Effector CD8-positive, alpha-beta T cell (primary cell): Measurements from ENCODE around the gene PCDH9.
"Not testable (repeated sequence)": the region's sequence is repeated elsewhere in the genome, so short reads cannot be mapped to it uniquely, and the experiment has no call there.

Experiments used
- DNase-seq: peaks from one replicate; lab custom pipeline; 2025; lab: John Stamatoyannopoulos, UW

The PCDH9 gene

DNA sequence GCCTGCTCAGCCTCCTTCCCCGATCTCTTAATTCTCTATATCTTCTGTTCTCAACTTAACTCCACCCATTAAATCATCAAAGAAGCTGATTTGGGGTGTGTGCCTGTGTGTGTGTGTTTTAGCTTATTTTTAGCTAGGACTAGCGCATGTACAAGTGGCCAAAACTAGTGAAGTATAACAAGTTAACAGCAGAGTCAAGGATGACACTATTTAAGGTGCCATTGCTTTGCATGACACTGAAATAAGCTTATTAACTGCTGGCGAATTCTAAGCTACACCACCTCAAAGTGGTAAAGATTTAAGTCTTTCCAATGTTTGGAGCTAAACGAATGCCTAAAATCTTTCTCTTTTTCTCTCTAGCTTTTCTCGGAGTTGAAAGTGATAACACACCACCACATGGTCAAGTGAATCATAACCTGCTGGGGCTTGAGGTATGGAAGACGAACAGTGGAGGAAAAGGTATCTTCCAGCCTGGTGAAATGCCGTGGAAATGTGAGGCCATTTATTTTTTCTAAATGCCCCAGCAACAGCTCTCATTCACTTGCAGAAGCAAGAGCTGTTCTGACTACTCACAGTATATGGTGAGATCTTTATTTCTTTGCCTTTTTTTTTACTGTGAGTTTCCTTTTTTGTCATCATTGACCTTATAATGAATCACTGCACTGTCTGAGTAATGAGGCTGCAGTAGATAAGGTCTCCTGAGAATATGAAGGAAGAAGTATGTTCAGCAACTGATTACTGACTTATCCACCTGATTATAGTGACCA is 570.3 kb downstream of the PCDH9 start:
- DNase-seq = no peak

DNA sequence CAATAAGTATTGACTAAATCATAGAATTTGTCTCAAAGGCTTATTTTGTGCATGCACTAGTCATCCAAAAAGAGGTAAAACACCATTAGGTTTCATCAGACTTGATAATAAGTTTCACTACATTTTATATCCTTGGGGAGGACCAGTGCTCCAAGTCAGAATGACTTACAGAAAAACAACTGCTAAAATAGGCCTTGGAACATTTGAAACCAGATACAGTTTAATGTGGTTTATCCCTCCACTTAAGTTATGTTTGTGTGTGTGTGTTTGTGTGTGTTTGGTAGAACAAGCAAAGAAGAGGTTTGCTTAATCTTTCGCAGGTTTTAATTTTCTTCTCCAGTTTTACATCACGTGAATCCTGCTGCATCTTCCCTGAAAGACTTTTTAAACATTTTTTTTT is 570.9 kb downstream of the PCDH9 start:
- no peak for DNase-seq

DNA sequence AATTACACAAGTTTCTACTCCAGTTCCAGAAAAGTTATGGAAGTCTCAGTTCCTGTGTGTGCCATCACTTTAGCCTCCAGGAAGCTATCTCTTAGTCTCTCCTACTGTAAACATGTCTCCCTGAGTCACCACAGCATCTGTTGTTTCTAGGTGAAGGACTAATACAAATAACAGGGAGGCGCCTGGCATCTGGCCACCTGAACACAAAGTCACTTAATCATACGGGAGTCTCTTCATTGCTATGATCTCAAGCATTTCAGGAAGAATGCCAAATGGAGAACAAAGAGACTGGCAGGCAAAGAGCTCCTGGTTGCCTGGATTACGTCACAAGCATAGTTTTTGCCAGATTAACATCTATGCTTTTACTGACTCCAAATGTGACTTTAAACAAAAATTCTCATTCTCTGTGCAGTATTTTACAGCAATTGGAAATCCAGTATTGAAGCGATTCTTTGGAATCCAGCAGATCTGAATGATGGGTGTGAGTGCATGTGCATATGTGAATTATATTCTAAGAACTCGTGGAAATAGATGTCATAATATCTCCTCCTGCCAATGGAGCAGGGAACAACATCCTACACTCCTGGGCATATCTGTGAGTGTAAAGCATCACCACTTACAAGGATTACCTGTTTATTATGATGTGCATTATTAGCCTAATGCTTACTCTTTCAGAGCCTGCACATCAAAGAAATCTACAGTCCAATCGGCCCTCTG is 572.8 kb downstream of the PCDH9 start:
- no peak for DNase-seq

DNA sequence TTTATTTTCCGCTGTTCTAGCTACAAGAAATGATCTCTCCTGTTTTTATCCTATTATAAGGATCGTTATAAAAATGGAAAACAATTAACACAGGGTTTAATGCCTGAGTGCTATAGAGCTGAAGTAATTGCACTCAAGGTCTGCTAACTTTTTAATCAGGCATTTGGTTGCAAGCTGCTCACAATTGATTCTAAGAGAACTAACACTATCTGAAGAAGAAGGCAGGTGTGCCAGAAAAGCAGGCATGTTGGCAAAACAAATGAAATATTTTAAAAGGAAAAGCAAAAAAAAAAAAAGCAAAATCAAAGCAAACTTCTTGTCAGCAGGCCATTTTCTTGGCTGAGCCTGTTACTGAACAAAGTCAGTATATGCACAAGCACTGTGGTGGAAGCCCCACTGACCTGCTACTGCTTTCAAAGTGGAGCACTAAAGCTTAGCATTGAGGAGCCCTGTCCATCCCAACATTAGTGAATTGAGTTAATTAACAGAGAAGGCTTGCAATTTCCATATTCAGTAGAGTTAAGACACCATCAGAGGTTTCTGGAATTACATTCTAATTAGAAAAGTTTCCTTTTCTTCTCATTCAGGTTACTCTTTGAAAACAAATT is 574.2 kb downstream of the PCDH9 start:
- DNase-seq = no peak

DNA sequence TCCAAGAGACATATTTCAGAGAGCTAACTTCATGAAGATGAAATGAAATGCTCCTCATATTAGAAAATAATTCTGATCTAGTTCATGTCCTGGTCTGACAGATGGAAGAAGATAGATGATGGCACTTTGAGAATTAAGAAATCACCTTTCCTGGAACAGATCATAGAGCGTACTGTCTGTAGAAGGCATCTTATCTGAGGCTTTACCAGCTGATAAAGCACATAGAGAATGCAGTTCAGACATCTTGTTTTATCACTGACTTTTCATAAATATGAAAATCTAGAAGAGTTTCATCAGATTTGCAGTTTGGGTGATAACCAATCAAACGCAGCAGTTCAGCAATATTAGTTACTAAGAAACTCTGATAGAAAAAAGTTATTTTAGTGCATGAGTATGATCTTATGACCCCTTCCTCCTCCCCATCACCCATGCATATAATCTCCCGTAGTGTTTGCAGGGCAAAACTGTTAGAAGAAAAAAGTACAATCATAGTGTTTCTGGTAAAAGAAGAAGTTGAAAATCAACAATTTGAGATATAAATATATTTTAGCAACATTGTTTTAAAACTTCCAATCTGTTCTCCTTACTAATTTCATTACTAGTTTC is 585.2 kb downstream of the PCDH9 start:
- no peak for DNase-seq

DNA sequence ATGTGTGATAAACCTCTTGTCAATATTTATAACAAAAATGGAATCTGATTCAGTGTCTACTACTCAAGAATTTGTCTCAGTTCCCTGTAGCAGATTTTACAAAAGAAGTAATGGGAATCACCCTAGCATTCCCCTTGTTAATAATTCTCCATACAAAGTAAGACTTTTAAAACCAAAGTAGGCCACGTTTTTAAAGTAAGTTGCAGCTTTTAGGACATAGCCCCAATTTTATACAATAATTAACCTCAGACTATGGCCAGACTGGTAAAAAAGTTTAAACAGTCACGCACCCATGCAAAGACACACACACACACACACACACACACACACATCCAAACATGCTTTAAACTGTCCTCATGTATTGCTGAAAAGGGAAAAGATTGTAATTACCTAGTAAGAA is 589.9 kb downstream of the PCDH9 start:
- DNase-seq = no peak

DNA sequence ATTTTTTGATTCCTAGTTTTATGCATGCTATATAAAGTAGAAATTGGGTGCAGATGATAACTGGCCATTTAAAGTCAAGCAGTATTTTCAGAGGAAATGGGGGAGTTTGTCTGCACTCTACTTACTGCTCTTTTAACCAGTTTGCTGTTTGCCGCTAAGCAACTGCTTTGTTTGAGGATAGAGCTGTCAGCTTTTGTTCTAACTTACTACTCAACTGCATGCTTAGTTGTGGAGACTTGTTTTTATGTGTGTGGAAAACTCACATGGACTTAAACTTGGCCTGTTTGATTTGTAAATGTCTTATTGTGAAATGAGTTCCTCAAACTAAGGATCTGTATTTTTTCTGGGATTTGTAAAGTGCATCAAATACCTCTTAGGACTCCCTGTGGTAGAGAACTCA is 591.1 kb downstream of the PCDH9 start:
- DNase-seq = no peak

DNA sequence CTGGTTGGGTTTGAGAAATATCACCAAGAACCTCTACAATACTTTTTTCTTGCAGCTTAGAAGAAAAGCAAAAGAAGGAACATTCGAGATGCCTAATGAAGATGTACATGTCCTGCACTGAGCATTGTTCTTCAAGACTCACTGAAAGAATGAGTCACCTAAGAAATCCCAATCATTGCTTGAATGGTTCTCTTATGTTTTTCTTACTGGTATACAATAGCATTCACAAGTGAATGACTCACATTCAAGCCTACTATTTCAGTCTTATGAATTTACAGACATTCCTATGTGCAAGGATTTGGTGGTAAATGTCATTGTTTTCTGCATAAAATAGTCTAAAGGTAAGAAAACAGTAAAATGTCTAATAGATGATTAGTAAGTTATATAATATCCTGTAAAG is 594.6 kb downstream of the PCDH9 start:
- DNase-seq = no peak

DNA sequence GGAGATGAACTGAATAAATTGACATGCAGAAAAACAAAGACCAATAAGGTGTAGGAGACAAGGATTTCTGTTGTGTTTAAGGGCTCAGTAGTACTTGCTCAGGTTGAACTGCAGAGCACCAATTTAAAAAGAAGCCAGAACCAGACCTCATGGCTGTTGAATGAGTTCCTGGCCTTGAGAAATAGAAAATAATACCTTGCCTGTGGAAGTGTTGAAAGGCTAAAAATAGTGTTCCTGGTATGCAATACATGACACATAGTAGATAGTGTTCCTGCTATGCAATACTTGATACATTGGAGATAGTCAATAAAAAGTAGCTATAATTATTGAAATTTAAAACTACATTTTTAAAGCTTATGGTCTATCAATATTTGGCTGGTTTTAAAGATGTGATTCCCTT is 595.8 kb downstream of the PCDH9 start:
- DNase-seq = no peak

DNA sequence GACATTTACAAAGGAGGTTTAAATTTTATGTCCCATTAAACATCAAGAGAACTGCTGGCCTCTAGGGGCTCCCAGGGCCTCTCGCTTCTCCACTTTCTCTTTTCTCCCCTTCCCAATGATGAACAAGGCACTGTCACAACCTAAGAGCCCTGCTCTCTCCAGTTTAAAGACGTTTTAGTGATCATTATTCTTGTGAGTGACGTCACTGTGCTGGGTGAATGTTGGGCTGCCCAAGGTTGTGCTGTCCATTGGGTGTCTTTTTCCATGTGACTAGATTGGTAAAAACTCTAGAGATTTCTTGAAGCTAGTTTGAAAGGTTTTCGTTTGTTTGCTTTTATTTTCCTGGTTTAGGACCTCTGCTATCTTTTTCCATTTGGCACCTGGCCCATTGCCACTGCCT is 602.6 kb downstream of the PCDH9 start:
- DNase-seq = no peak

DNA sequence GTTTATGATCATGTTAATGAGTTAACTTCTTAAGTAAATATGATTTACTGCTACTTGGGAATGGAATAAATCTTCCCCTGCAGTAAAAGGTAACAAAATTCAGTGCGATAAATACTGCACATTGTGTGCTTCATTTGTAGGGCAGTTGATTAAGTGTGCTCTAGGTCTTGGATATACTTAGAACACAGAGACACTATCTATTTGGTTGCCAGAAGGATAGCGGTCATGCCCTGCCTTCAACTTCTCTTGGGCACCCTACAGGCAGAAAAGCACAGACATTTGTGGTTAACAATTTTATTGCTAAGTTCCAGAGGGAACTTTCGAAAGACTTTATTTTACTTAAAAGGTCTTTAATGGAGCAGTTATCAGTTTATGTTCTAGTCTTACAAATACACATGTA is 605.8 kb downstream of the PCDH9 start:
- no peak for DNase-seq

DNA sequence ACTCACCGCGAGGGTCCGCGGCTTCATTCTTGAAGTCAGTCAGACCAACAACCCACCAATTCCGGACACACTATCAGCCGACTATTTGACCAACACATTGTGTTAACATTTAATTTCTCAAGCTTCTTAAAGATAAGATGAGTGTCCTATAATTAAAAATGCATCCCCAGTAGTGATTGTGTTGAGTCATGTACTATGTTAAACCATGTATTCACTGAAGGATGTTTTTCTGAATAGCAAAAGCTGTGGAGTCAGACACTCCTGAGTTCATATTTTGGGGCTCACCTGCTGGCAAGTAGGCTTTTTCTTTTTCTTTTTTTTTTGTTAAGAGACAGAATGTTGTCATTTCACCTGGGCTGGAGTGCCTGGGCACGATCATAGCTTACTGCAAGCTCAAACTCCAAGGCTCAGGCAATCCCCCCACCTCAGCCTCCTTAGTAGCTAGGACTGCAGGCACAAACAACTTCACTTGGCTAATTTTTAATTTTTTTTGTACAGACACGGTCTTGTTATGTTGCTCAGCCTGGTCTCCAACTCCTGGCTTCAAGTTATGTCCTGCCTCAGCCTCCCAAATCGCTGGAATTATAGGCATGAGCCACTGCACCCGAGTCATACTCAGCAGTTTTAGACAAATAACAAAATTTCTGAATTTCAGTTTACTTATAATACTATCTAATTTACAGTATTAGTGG is 606.9 kb downstream of the PCDH9 start:
- no peak for DNase-seq

DNA sequence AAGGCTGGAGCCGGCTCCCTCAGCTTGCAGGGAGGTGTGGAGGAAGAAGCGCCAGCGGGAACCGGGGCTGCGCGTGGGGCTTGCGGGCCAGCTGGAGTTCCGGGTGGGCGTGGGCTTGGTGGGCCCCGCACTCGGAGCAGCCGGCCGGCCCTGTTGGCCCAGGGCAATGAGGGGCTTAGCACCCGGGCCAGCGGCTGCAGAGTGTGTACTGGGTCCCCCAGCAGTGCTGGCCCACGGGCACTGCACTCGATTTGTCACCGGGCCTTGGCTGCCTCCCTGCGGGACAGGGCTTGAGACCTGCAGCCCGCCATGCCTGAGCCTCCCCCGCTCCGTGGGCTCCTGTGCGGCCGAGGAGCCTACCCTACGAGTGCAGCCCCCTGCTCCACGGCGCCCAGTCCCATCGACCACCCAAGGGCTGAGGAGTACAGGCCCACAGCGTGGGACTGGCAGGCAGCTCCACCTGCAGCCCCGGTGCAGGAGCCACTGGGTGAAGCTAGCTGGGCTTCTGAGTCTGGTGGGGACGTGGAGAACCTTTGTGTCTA is 608.2 kb downstream of the PCDH9 start:
- not testable (repeated sequence) for DNase-seq

DNA sequence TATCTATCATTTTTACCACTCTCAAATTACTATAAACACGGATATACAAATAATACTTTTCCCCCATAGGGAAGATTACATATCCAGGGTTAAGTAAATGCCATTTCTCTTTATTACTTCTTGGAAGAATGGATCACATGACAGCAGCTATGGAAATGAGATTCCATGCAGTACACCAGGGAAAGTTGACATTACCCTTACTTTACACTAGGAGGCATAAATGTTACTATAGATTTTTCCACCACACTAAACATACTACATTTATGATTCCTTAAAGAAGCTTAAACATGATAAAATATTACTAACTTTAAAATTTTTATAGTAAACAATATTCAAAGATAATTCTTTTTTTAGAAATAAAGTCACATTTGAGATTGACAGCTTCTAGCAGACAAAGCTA is 611.4 kb downstream of the PCDH9 start:
- DNase-seq = no peak

DNA sequence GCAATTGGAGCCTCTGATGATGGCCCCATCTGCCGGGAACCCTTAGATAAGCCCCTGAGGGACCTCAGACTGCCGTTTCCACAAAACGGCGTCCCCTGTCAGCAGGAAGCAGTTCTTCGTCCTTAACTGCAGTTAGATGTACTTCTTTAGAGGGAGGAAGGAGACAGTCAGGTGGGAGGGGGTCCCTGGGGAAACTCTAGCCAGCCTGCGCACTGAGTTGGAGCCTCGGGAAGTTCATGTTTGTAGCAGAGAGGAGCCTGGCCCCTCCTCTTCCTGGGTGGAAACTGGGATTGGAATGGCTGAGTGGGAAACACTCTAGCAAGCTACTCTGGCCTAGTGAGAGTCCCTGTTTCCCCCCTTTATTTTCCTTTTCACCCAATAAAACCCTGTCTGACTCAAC is 612.4 kb downstream of the PCDH9 start:
- no peak for DNase-seq

DNA sequence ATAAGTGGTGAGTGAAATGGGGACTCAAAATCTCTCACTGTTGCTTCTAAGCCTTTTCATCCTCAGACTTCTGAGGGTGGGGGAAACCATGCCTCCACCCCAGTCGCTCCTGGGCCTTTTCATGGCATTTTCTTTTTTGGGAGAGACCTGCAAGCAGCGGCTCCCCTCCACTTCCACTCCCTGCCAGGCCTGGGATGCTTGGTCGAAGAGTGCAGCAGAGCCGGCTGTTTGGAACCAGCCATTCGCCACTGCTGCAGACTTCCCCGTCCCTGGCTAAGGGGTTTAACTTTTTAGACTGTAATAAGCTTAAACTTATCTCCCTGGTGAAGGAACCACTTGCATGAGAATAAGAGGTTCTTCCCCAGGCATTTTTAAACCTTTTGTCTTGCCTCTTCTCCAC is 617.2 kb downstream of the PCDH9 start:
- DNase-seq = no peak

DNA sequence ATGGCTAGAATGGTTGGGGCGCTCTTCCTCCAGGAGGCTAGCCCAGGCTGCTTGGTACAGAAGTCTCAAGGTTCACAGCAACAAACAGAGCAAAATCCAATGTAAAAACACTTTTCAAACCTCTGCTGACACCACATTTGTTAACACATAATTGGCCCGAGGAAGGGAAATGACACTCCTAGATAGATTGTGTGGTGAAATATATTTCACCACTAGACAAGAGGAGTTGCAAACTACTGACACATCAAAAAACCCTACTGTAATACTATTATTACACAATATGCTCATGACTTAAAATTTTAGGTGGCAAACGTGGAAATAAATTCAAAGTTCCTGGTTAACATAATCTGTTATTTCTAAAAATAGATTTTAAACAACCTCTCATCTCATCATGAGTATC is 643.6 kb downstream of the PCDH9 start:
- no peak for DNase-seq

DNA sequence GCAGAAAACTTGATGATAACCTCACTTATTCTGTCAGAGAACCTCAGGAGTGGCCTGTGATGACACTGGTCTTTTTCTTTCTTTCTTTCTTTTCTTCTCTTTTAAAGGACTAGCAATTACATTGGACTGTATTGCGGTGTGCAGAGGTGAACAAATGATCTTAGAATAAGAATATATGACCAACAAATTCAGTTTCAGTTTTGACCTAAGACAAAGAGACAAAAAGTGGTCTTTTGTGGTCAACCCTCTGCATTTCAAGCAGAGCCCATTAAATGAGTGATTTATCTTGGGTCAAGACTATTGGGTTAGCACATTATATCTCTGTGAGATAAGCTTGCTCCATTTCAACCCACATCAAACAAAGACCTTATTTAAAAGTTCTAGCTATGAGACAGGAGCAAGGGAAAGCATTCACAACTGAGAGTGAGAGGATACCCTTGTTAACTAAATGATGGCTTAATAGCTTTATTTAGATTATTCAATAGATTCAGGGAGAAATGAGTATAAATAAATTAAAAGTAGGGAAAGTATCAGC is 644.4 kb downstream of the PCDH9 start:
- no peak for DNase-seq

DNA sequence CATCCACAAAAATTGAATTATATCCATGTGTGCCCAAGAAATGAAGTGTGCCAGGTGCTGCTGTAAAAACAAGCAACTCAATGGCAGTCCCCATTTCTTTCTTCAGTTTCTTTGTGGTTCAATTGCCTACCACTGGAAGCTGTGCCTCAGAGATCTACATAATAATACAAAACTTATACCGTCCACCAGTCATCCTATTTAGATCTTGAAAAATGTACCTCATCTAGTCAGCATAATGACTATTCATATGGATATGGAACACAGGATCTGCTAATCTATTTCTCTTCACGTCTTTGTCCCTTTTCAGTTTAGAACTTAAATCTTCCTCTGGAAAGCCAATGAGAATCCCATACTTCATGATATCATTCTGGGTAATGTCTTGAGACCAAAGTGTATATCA is 648.5 kb downstream of the PCDH9 start:
- no peak for DNase-seq

DNA sequence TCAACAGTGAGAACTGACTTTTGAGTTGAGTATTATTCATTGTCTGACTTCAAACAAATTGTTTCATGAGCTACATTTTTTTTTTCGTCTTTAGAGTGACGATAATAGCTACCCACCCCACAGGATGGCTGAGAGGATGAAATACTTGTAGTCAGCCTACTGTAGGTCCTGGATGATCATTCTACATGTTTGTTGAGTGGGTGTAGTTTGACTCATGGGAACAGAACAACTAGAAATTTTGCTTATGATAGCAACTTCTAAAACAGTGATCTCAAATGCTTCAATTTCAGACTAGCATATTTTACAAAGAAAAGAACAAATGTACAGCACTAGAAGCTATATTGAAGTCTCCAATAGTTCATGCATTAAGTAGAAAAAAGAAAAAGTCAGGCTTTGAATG is 651.8 kb downstream of the PCDH9 start:
- no peak for DNase-seq

DNA sequence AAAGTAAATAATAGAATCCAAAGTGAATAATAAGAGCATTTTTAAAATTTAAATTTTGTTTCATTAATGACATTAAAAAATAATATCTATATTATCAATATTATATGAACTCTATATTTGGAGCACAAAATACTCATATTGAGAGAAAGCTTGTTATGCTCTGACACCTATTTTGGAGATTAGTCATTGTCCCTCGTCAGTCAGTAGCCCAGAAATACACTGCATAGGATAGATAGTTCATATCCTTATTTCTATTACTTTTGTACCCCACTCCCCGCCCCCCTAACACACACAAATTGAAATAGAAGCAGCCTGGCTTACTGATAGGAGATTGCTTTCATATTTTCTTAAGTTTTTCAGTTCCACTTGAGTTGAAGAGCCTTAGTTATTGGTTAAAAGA is 652.8 kb downstream of the PCDH9 start:
- DNase-seq = no peak

DNA sequence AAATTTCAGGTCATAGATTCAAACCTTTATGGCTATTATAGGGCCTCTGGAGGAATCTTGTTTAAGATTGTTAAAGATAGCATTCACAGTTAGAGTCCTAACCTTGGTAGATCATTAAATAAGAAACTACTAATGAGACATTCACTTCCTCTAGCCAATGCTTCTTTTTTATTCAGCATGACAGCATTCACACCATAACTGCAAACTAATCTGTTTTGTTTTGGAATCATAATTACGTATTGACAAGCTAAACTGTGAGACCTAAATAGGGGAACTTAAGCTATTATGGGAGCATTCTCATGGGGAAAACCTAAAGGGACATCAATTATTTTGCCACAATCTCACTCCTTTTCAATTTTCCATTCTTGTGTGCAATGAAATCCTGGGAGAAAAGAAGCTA is 653.8 kb downstream of the PCDH9 start:
- DNase-seq = no peak
